Measurements from ENCODE around the gene SULF2. TPM values are rescaled to one million over a fixed set of nuclear protein-coding genes. Genes with fewer than 3 reads are reported as not detected.

SULF2 gene
- total RNA-seq, 1 donor from 2014 or later = 40.4 TPM

- H3K9me3 Mint-ChIP-seq (ENCODE audit: unreplicated experiment) = no peaks in the 10 kb centered on the region
Observed at GRCh38 chr20:47801759-47802158, 16.5 kb upstream of the SULF2 start.

GRCh38 chr20:47801079-47801478 is 15.8 kb upstream of the SULF2 start:
- no peaks in the 10 kb centered on the region for H3K9me3 Mint-ChIP-seq (ENCODE audit: unreplicated experiment)
- no peaks in the 10 kb centered on the region for H3K36me3 Mint-ChIP-seq (ENCODE audit: unreplicated experiment)
- peaks cover 3% of the 10 kb centered on the region for H3K4me1 Mint-ChIP-seq (ENCODE audit: unreplicated experiment)
- TF ChIP-seq CTCF (IDR thresholded peaks at IDR 0.05) = no peak
- no peak overlapping the region for H3K4me3 Mint-ChIP-seq (ENCODE audit: unreplicated experiment)
- H3K27ac Mint-ChIP-seq (ENCODE audit: unreplicated experiment) = no peak overlapping the region
- no peak for DNase-seq (ENCODE audit: extremely low spot score, unreplicated experiment)
- peaks cover 33% of the 10 kb centered on the region for H3K27me3 Mint-ChIP-seq (ENCODE audit: unreplicated experiment)

More at GRCh38 chr20:47801759-47802158, 16.5 kb upstream of the SULF2 start:
- H3K27me3 Mint-ChIP-seq (ENCODE audit: unreplicated experiment) = peaks cover 37% of the 10 kb centered on the region
- no peak for DNase-seq (ENCODE audit: extremely low spot score, unreplicated experiment)
- peaks cover 3% of the 10 kb centered on the region for H3K4me1 Mint-ChIP-seq (ENCODE audit: unreplicated experiment)
- no peak for TF ChIP-seq CTCF (IDR thresholded peaks at IDR 0.05)
- no peaks in the 10 kb centered on the region for H3K36me3 Mint-ChIP-seq (ENCODE audit: unreplicated experiment)
- H3K4me3 Mint-ChIP-seq (ENCODE audit: unreplicated experiment) = no peak overlapping the region
- H3K27ac Mint-ChIP-seq (ENCODE audit: unreplicated experiment) = no peak overlapping the region

- no peaks in the 10 kb centered on the region for H3K9me3 Mint-ChIP-seq (ENCODE audit: unreplicated experiment)
- DNase-seq (ENCODE audit: extremely low spot score, unreplicated experiment) = no peak
- H3K36me3 Mint-ChIP-seq (ENCODE audit: unreplicated experiment) = no peaks in the 10 kb centered on the region
- TF ChIP-seq CTCF (IDR thresholded peaks at IDR 0.05) = no peak
- H3K4me3 Mint-ChIP-seq (ENCODE audit: unreplicated experiment) = no peak overlapping the region
- H3K27ac Mint-ChIP-seq (ENCODE audit: unreplicated experiment) = no peak overlapping the region
- H3K27me3 Mint-ChIP-seq (ENCODE audit: unreplicated experiment) = peaks cover 34% of the 10 kb centered on the region
- peaks cover 3% of the 10 kb centered on the region for H3K4me1 Mint-ChIP-seq (ENCODE audit: unreplicated experiment)
Observed at GRCh38 chr20:47800623-47801022, 15.3 kb upstream of the SULF2 start.

GRCh38 chr20:47799116-47799715 is 13.9 kb upstream of the SULF2 start:
- DNase-seq (ENCODE audit: extremely low spot score, unreplicated experiment) = no peak
- peaks cover 22% of the 10 kb centered on the region for H3K27me3 Mint-ChIP-seq (ENCODE audit: unreplicated experiment)
- H3K27ac Mint-ChIP-seq (ENCODE audit: unreplicated experiment) = no peak overlapping the region
- TF ChIP-seq CTCF (IDR thresholded peaks at IDR 0.05) = no peak
- no peaks in the 10 kb centered on the region for H3K36me3 Mint-ChIP-seq (ENCODE audit: unreplicated experiment)
- H3K4me3 Mint-ChIP-seq (ENCODE audit: unreplicated experiment) = no peak overlapping the region
- no peaks in the 10 kb centered on the region for H3K9me3 Mint-ChIP-seq (ENCODE audit: unreplicated experiment)
- H3K4me1 Mint-ChIP-seq (ENCODE audit: unreplicated experiment) = peaks cover 3% of the 10 kb centered on the region

- Mint-ChIP-seq H3K4me1 (ENCODE audit: unreplicated experiment) (peaks cover 9% of the 10 kb centered on the region), H3K9me3 (ENCODE audit: unreplicated experiment) (no peaks in the 10 kb centered on the region), H3K27ac (ENCODE audit: unreplicated experiment) (no peak overlapping the region), H3K27me3 (ENCODE audit: unreplicated experiment) (peaks cover 16% of the 10 kb centered on the region), H3K4me3 (ENCODE audit: unreplicated experiment) (no peak overlapping the region), H3K36me3 (ENCODE audit: unreplicated experiment) (no peaks in the 10 kb centered on the region)
- DNase-seq (ENCODE audit: extremely low spot score, unreplicated experiment) = no peak
- TF ChIP-seq CTCF (IDR thresholded peaks at IDR 0.05) = no peak
Observed at GRCh38 chr20:47796971-47797370, 11.7 kb upstream of the SULF2 start.

Measured in osteocyte (in vitro differentiated cells).